ENCODE measurements around the gene KMT2E.
A peak's percentile ranks its signal among the peaks of the same experiment; 100 is the strongest.

The KMT2E gene

DNA sequence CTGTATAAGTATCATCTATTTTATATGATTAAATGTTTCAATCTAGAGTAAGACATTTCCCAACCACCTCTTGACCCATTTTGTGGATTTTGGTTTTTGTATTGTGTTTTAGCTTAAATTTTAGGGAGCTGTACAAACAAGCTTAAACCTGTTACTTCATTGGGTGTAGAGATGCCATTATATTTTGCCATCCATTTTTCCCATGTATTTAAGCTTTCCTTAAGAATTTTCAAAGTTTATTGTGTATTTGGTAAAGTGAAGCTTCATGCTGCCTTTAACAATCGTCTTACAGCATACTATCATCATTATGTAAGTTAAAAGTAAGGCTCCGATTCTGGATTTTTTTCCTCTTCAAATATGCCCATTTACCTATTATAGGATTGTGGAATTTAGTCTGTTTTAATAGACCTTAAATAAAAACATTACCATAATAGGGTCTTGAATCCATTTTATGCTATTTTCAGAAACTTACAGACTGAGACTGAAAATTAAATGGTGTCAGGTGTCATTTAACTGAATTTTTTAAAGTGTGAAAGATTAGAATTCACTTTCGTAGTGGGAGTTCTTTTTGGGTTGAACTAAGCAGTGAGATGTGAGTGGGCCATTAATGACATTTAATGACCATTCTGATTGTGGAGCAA lies 2.2 kb downstream of the KMT2E start:
- Histone ChIP-seq H2AFZ (ENCODE audit: low read length) (no peak overlapping the region), H2BK5ac (ENCODE audit: low read length) (no peak overlapping the region), H3K23ac (ENCODE audit: low read depth, low read length, poor library complexity) (no peak overlapping the region), H3K36me3 (replicated peaks in 1 of 2; ENCODE audit: control insufficient read depth in 2 of 2, insufficient read depth in 2 of 2, low read length in 2 of 2) (peaks cover 0 to 7% of the 10 kb centered on the region in 2 donors), H3K4me2 (ENCODE audit: insufficient read depth, low read length, poor library complexity, severe bottlenecking) (peak overlapping the region; percentile 54), H2BK12ac (ENCODE audit: low read length) (no peak overlapping the region), H2BK120ac (ENCODE audit: low read depth, low read length) (no peak overlapping the region), H4K91ac (ENCODE audit: low read depth, low read length, poor library complexity) (no peak overlapping the region), H3K14ac (ENCODE audit: low read length) (no peak overlapping the region), H2BK15ac (ENCODE audit: low read length) (no peak overlapping the region), H3K18ac (ENCODE audit: low read length) (no peak overlapping the region), H3K4ac (ENCODE audit: low read length) (no peak overlapping the region), H3K4me1 (ENCODE audit: control insufficient read depth in 2 of 2, insufficient read depth in 1 of 2, low read depth in 1 of 2, low read length in 2 of 2) (peaks cover 2% of the 10 kb centered on the region in 2 donors), H3K9me3 (replicated peaks in 1 of 2; ENCODE audit: control insufficient read depth in 2 of 2, insufficient read depth in 1 of 2, low read depth in 1 of 2, low read length in 2 of 2) (no peaks in the 10 kb centered on the region), H3K9ac (ENCODE audit: low read depth, low read length, poor library complexity) (no peak overlapping the region), H3K27ac (replicated peaks; ENCODE audit: low read length) (no peak overlapping the region), H3K27me3 (ENCODE audit: control insufficient read depth in 3 of 3, insufficient read depth in 3 of 3, low read depth in 1 of 3, low read length in 3 of 3) (no peaks in the 10 kb centered on the region), H4K8ac (ENCODE audit: low read depth, low read length) (no peak overlapping the region), H3K79me1 (ENCODE audit: low read depth, low read length) (peaks cover 3% of the 10 kb centered on the region), H3K4me3 (ENCODE audit: low read length in 2 of 2) (peak overlapping the region in 1 of 2 donors; percentile 91), H2AK5ac (ENCODE audit: low read depth, low read length) (no peak overlapping the region)
- WGBS, 2 donors (ENCODE audit: extremely low coverage in 2 of 2, insufficient read length in 2 of 2, insufficient replicate concordance in 1 of 2) = no CpG with 5 or more reads among the region's 3 CpGs
- no peak for DNase-seq (ENCODE audit: low spot score)

- Histone ChIP-seq H2BK120ac (ENCODE audit: low read depth, low read length) (no peak overlapping the region), H3K4me2 (ENCODE audit: insufficient read depth, low read length, poor library complexity, severe bottlenecking) (peak overlapping the region; percentile 54), H2BK5ac (ENCODE audit: low read length) (no peak overlapping the region), H2BK15ac (ENCODE audit: low read length) (no peak overlapping the region), H3K18ac (ENCODE audit: low read length) (no peak overlapping the region), H3K9me3 (replicated peaks in 1 of 2; ENCODE audit: control insufficient read depth in 2 of 2, insufficient read depth in 1 of 2, low read depth in 1 of 2, low read length in 2 of 2) (peaks cover 0 to 4% of the 10 kb centered on the region in 2 donors), H3K4me3 (ENCODE audit: low read length in 2 of 2) (peak overlapping the region in 1 of 2 donors; percentile 91), H3K27me3 (ENCODE audit: control insufficient read depth in 3 of 3, insufficient read depth in 3 of 3, low read depth in 1 of 3, low read length in 3 of 3) (no peaks in the 10 kb centered on the region), H3K27ac (replicated peaks; ENCODE audit: low read length) (no peak overlapping the region), H4K8ac (ENCODE audit: low read depth, low read length) (no peak overlapping the region), H3K4ac (ENCODE audit: low read length) (no peak overlapping the region), H3K14ac (ENCODE audit: low read length) (no peak overlapping the region), H3K23ac (ENCODE audit: low read depth, low read length, poor library complexity) (no peak overlapping the region), H3K4me1 (ENCODE audit: control insufficient read depth in 2 of 2, insufficient read depth in 1 of 2, low read depth in 1 of 2, low read length in 2 of 2) (peaks cover 2% of the 10 kb centered on the region in 2 donors), H3K79me1 (ENCODE audit: low read depth, low read length) (peaks cover 3% of the 10 kb centered on the region), H2BK12ac (ENCODE audit: low read length) (no peak overlapping the region), H4K91ac (ENCODE audit: low read depth, low read length, poor library complexity) (no peak overlapping the region), H3K9ac (ENCODE audit: low read depth, low read length, poor library complexity) (no peak overlapping the region), H3K36me3 (replicated peaks in 1 of 2; ENCODE audit: control insufficient read depth in 2 of 2, insufficient read depth in 2 of 2, low read length in 2 of 2) (peaks cover 0 to 14% of the 10 kb centered on the region in 2 donors), H2AFZ (ENCODE audit: low read length) (no peak overlapping the region), H2AK5ac (ENCODE audit: low read depth, low read length) (no peak overlapping the region)
- DNase-seq (ENCODE audit: low spot score) = no peak
- 100% methylated on average over 1 of the region's 5 CpGs; no CpG with 5 or more reads in 1 of the 2 donors for WGBS, 2 donors (ENCODE audit: extremely low coverage in 2 of 2, insufficient read length in 2 of 2, insufficient replicate concordance in 1 of 2)
Measured at GRCh38 chr7:105016709-105017656, 3.0 kb downstream of the KMT2E start.

DNA sequence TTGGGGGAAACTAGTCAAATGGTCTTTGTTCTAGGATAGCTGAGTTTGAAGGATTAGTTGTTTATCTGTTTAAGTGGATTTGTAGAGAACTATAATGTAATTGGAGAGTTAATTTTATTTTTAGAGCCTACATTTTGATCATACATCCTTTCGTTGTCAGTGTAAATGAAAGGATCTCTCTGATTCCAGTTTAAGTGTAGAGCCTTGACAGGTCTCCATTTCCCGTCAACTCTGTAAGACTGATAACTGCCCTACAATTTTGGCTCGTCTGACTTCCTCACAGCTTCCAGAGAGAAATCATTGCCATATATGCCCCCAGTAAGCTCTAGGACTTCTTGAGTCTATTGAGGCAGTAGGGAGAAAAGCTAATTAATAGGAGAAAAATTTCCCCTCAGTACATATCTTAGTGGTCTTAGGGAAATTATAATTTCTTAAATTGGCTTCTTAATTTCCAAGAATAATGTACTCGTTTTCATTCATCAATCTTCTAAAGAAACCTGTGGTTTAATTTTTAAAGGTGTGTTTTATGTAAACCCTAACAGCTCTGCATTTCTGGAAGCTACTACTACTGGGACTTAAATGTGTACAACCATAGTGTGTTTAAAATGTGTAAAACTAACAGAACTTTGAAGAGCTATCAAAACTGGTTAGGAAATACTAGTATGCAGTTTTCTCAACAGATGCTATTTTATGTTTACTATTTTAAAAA lies 3.8 kb downstream of the KMT2E start:
- Histone ChIP-seq H3K9me3 (replicated peaks in 1 of 2; ENCODE audit: control insufficient read depth in 2 of 2, insufficient read depth in 1 of 2, low read depth in 1 of 2, low read length in 2 of 2) (peaks cover 0 to 4% of the 10 kb centered on the region in 2 donors), H3K36me3 (replicated peaks in 1 of 2; ENCODE audit: control insufficient read depth in 2 of 2, insufficient read depth in 2 of 2, low read length in 2 of 2) (peaks cover 0 to 16% of the 10 kb centered on the region in 2 donors), H3K79me1 (ENCODE audit: low read depth, low read length) (peaks cover 3% of the 10 kb centered on the region), H3K14ac (ENCODE audit: low read length) (no peak overlapping the region), H3K4me1 (ENCODE audit: control insufficient read depth in 2 of 2, insufficient read depth in 1 of 2, low read depth in 1 of 2, low read length in 2 of 2) (peaks cover 2% of the 10 kb centered on the region in 2 donors), H3K23ac (ENCODE audit: low read depth, low read length, poor library complexity) (no peak overlapping the region), H4K91ac (ENCODE audit: low read depth, low read length, poor library complexity) (no peak overlapping the region), H3K4me2 (ENCODE audit: insufficient read depth, low read length, poor library complexity, severe bottlenecking) (no peak overlapping the region), H3K4ac (ENCODE audit: low read length) (no peak overlapping the region), H2BK15ac (ENCODE audit: low read length) (no peak overlapping the region), H2AFZ (ENCODE audit: low read length) (no peak overlapping the region), H3K27ac (replicated peaks; ENCODE audit: low read length) (no peak overlapping the region), H3K9ac (ENCODE audit: low read depth, low read length, poor library complexity) (no peak overlapping the region), H2BK5ac (ENCODE audit: low read length) (no peak overlapping the region), H4K8ac (ENCODE audit: low read depth, low read length) (no peak overlapping the region), H2BK12ac (ENCODE audit: low read length) (no peak overlapping the region), H2AK5ac (ENCODE audit: low read depth, low read length) (no peak overlapping the region), H3K27me3 (ENCODE audit: control insufficient read depth in 3 of 3, insufficient read depth in 3 of 3, low read depth in 1 of 3, low read length in 3 of 3) (no peaks in the 10 kb centered on the region), H3K4me3 (ENCODE audit: low read length in 2 of 2) (peak overlapping the region in 1 of 2 donors; percentile 91), H2BK120ac (ENCODE audit: low read depth, low read length) (no peak overlapping the region), H3K18ac (ENCODE audit: low read length) (no peak overlapping the region)
- WGBS, 2 donors (ENCODE audit: extremely low coverage in 2 of 2, insufficient read length in 2 of 2, insufficient replicate concordance in 1 of 2) = no CpG with 5 or more reads among the region's 4 CpGs
- no peak for DNase-seq (ENCODE audit: low spot score)

Measured in neuronal stem cell (in vitro differentiated cells).